Gastrocnemius medialis (tissue), 4 donors: ENCODE data around the gene TLR1. TPM values are rescaled to one million over a fixed set of nuclear protein-coding genes. Genes with fewer than 3 reads are reported as not detected.

Experiments
- ATAC-seq, 2 donors: fragments of 150-250 bp; one replicate each; pipeline ENCODE4 v1.9.1; 2016
- DNase-seq, 2 donors: peaks; one replicate each; pipeline ENCODE4 v3.0.0-alpha.2; 2019
- H3K27ac ChIP-seq, 4 donors: fragments of 200-600 bp; sonication (generic); 1 replicate in 1 of 4; 2 replicates in 3 of 4; pipeline ENCODE4 v1.5.1; 2016 to 2018; ENCODE audit warnings: mild to moderate bottlenecking in 2 of 4, moderate library complexity in 1 of 4
- H3K27me3 ChIP-seq, 3 donors: fragments of 200-600 bp; sonication (generic) in 2 of 3; 1 replicate in 1 of 3; 2 replicates in 2 of 3; pipeline versions ENCODE4 v1.5.1 to v1.6.0; 2016 to 2019; ENCODE audit warnings: mild to moderate bottlenecking in 1 of 3, moderate library complexity in 1 of 3
- H3K36me3 ChIP-seq, 2 donors: fragments of 200-600 bp; sonication (generic) in 1 of 2; one replicate each; pipeline ENCODE4 v1.5.1; 2017 to 2018
- H3K4me1 ChIP-seq, 2 donors: fragments of 200-600 bp; sonication (generic) in 1 of 2; one replicate each; pipeline ENCODE4 v1.5.1; 2016 to 2017; ENCODE audit warnings: mild to moderate bottlenecking in 2 of 2
- H3K4me3 ChIP-seq, 4 donors: fragments of 200-600 bp; sonication (generic) in 3 of 4; 1 replicate in 1 of 4; 2 replicates in 3 of 4; pipeline ENCODE4 v1.5.1; 2016 to 2019; ENCODE audit warnings: mild to moderate bottlenecking in 2 of 4
- H3K9me3 ChIP-seq, 3 donors: fragments of 200-600 bp; sonication (generic) in 2 of 3; 1 replicate in 1 of 3; 2 replicates in 2 of 3; pipeline ENCODE4 v1.5.1; 2016 to 2019
- CTCF ChIP-seq, 5 experiments: fragments of 450-650 bp in 3 of 5; fragments of 200-600 bp in 2 of 5; sonication (generic) in 2 of 5; IDR thresholded peaks in 4 of 5; conservative IDR thresholded peaks in 1 of 5; 1 replicate in 4 of 5; 2 replicates in 1 of 5; pipeline ENCODE4 v1.5.1; 2016 to 2019; ENCODE audit warnings: antibody characterized with exemption in 5 of 5, mild to moderate bottlenecking in 3 of 5, moderate library complexity in 3 of 5
- POLR2A ChIP-seq, 2 donors: fragments of 450-650 bp; IDR thresholded peaks; one replicate each; pipeline ENCODE4 v1.6.1; 2017; ENCODE audit warnings: antibody characterized with exemption in 2 of 2, mild to moderate bottlenecking in 2 of 2, moderate library complexity in 2 of 2
- in situ Hi-C, 4 donors: fragments of 200-750 bp; cut with MboI; loops; one replicate each; pipeline versions ENCODE4 v1.15.0 to v1.8.0; 2017; ENCODE audit warnings: low sequenced_read_pairs in 4 of 4
- intact Hi-C: fragments of 100-400 bp; cut with DNase I; formaldehyde crosslinking; loops from one replicate; pipeline ENCODE4 v1.15.1; 2023; ENCODE audit warnings: low total_unique reads
- total RNA-seq, 4 donors: library from RNA; depleted of rRNA; stranded (reverse); fragments of >200 nt; gene quantifications; one replicate each; pipeline versions ENCODE4 v1.1.0 to v1.2.3, GENCODE V29; 2016

TLR1 gene
- total RNA-seq, 4 donors from 2014 or later: 1.3 to 2.4 (median 1.5) TPM; not detected in 1

GRCh38 chr4:38820329-38821061 is 15.9 kb upstream of the TLR1 start:
- Histone ChIP-seq H3K36me3 (no peaks in the 10 kb centered on the region), H3K9me3 (no peaks in the 10 kb centered on the region), H3K4me3 (no peak overlapping the region), H3K27ac (no peak overlapping the region), H3K27me3 (no peaks in the 10 kb centered on the region), H3K4me1 (no peaks in the 10 kb centered on the region)
- no peak for ATAC-seq
- no peak for DNase-seq
- in situ Hi-C loops (no loop called here), intact Hi-C loops (no loop called here)
- TF ChIP-seq POLR2A (IDR thresholded peaks at IDR 0.05): no peak
- no peak for TF ChIP-seq CTCF (IDR thresholded peaks at IDR 0.05 in 4 of 5, conservative IDR thresholded peaks at IDR 0.05 in 1 of 5)

- Histone ChIP-seq H3K27ac (no peak overlapping the region), H3K4me1 (no peaks in the 10 kb centered on the region), H3K36me3 (no peaks in the 10 kb centered on the region), H3K9me3 (no peaks in the 10 kb centered on the region), H3K27me3 (no peaks in the 10 kb centered on the region), H3K4me3 (no peak overlapping the region)
- TF ChIP-seq CTCF (IDR thresholded peaks at IDR 0.05 in 4 of 5, conservative IDR thresholded peaks at IDR 0.05 in 1 of 5) (no peak), POLR2A (IDR thresholded peaks at IDR 0.05) (no peak)
- ATAC-seq (no peak), DNase-seq (no peak)
- intact Hi-C loops: no loop called here
- in situ Hi-C loops: no loop called here
Observed at GRCh38 chr4:38819569-38819968, 15.0 kb upstream of the TLR1 start.

GRCh38 chr4:38818441-38818976 is 13.9 kb upstream of the TLR1 start:
- TF ChIP-seq CTCF (IDR thresholded peaks at IDR 0.05 in 4 of 5, conservative IDR thresholded peaks at IDR 0.05 in 1 of 5) (no peak), POLR2A (IDR thresholded peaks at IDR 0.05) (no peak)
- intact Hi-C loops (no loop called here), in situ Hi-C loops (no loop called here)
- Histone ChIP-seq H3K9me3 (no peaks in the 10 kb centered on the region), H3K4me3 (no peak overlapping the region), H3K27me3 (no peaks in the 10 kb centered on the region), H3K36me3 (no peaks in the 10 kb centered on the region), H3K4me1 (no peaks in the 10 kb centered on the region), H3K27ac (no peak overlapping the region)
- ATAC-seq (no peak), DNase-seq (no peak)

GRCh38 chr4:38815885-38816782 is 11.5 kb upstream of the TLR1 start:
- TF ChIP-seq POLR2A (IDR thresholded peaks at IDR 0.05): no peak
- TF ChIP-seq CTCF (IDR thresholded peaks at IDR 0.05 in 4 of 5, conservative IDR thresholded peaks at IDR 0.05 in 1 of 5): no peak
- no peaks in the 10 kb centered on the region for H3K27me3 ChIP-seq
- H3K4me1 ChIP-seq: no peaks in the 10 kb centered on the region
- H3K4me3 ChIP-seq: no peak overlapping the region
- H3K36me3 ChIP-seq: no peaks in the 10 kb centered on the region
- DNase-seq: no peak
- in situ Hi-C loops: no loop called here
- ATAC-seq: peak in 1 of 2 donors; percentile 11
- intact Hi-C loops: no loop called here
- H3K27ac ChIP-seq: no peak overlapping the region
- H3K9me3 ChIP-seq: no peaks in the 10 kb centered on the region
